Measurements from ENCODE around the gene P3R3URF.
"Not testable (repeated sequence)": the region's sequence is repeated elsewhere in the genome, so short reads cannot be mapped to it uniquely, and the experiment has no call there.

Gene P3R3URF

GRCh38 chr1:46176211-46176865 is at the start of gene P3R3URF:
Gene P3R3URF, minus strand, starts transcription at chr1:46176488. Its CDS starts 17 bp downstream, at chr1:46176471.
- DNase-seq: no peak

- DNase-seq: no peak
Observed at GRCh38 chr1:46224966-46225365, 48.7 kb upstream of the P3R3URF start.

GRCh38 chr1:46223472-46223943 is 47.2 kb upstream of the P3R3URF start:
- peak; percentile 54 for DNase-seq

- not testable (repeated sequence) for DNase-seq
Observed at GRCh38 chr1:46223055-46223454, 46.8 kb upstream of the P3R3URF start.

GRCh38 chr1:46221749-46222148 is 45.5 kb upstream of the P3R3URF start:
- no peak for DNase-seq

GRCh38 chr1:46220808-46221207 is 44.5 kb upstream of the P3R3URF start:
- DNase-seq: no peak

GRCh38 chr1:46219551-46220520 is 43.5 kb upstream of the P3R3URF start:
- no peak for DNase-seq

GRCh38 chr1:46218443-46218842 is 42.2 kb upstream of the P3R3URF start:
- no peak for DNase-seq

GRCh38 chr1:46215504-46215903 is 39.2 kb upstream of the P3R3URF start:
- DNase-seq: no peak

- no peak for DNase-seq
Observed at GRCh38 chr1:46211051-46211450, 34.8 kb upstream of the P3R3URF start.

GRCh38 chr1:46210561-46210960 is 34.3 kb upstream of the P3R3URF start:
- DNase-seq: no peak

GRCh38 chr1:46206399-46206798 is 30.1 kb upstream of the P3R3URF start:
- no peak for DNase-seq

GRCh38 chr1:46205791-46206190 is 29.5 kb upstream of the P3R3URF start:
- DNase-seq: no peak

GRCh38 chr1:46205141-46205540 is 28.9 kb upstream of the P3R3URF start:
- no peak for DNase-seq

- DNase-seq: no peak
Observed at GRCh38 chr1:46204406-46204742, 28.1 kb upstream of the P3R3URF start.

GRCh38 chr1:46203738-46204405 is 27.6 kb upstream of the P3R3URF start:
- no peak for DNase-seq

GRCh38 chr1:46199233-46199749 is 23.0 kb upstream of the P3R3URF start:
- no peak for DNase-seq

GRCh38 chr1:46197964-46198811 is 21.9 kb upstream of the P3R3URF start, which contains the start of gene POMGNT1:
Gene POMGNT1, minus strand, starts transcription at chr1:46198434. Its CDS starts 613 bp downstream, at chr1:46197821.
- DNase-seq: peak; percentile 20

GRCh38 chr1:46197560-46197963 is 21.3 kb upstream of the P3R3URF start:
- no peak for DNase-seq

- no peak for DNase-seq
Observed at GRCh38 chr1:46196609-46197008, 20.3 kb upstream of the P3R3URF start.

- DNase-seq: no peak
Observed at GRCh38 chr1:46194641-46195193, 18.4 kb upstream of the P3R3URF start.

Data from NCI-H1048 (cell line).